ENCODE results near the gene CCDC146. TPM values are rescaled to one million over a fixed set of nuclear protein-coding genes. Genes with fewer than 3 reads are reported as not detected.

Gene CCDC146
- total and polyA plus RNA-seq, 9 donors, result 5.3 to 44.6 (median 14.0) TPM

DNA sequence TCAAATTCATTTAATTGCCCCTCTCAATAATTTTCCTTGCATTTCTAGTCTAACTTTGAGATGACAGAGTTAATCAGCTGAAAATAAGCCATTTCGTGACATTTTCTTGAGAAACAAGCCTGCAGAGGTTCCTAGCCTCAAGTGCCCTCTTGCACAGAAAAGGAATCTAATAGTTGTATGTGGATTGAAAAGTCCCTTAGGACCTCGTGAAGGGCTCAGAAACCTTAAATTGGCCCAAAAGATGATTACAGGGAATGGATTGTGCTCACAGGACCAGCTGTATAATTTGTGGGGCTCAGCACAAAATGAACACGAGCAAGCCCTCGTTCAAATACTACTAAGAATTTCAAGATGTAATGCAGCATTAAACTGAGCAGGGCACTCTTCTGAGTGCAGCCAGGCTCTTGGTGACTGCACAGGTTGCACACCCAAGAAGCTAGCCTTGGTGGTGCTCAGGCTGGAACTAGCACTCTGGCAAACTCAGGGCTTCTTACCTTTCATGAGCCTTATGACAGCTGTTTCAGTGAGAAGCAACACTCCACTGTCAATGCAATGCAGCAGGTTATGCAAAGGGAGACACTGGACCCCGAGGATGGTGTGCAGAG lies 191.6 kb downstream of the CCDC146 start:
- no peaks in the 10 kb centered on the region for H3K27me3 ChIP-seq
- H3K27ac ChIP-seq, result no peak overlapping the region
- H3K4me1 ChIP-seq (ENCODE audit: insufficient read depth), result peaks cover 2% of the 10 kb centered on the region
- intact Hi-C loops (cut with DNase I), result no loop called here
- H3K36me3 ChIP-seq, result no peaks in the 10 kb centered on the region
- H3K4me3 ChIP-seq, result no peak overlapping the region
- 66 to 75% (median 72%) methylated on average over 5 of the region's 5 CpGs for WGBS, 3 donors
- no peak for DNase-seq
- H3K9me3 ChIP-seq, result no peaks in the 10 kb centered on the region
- TF ChIP-seq, protein P1, sequence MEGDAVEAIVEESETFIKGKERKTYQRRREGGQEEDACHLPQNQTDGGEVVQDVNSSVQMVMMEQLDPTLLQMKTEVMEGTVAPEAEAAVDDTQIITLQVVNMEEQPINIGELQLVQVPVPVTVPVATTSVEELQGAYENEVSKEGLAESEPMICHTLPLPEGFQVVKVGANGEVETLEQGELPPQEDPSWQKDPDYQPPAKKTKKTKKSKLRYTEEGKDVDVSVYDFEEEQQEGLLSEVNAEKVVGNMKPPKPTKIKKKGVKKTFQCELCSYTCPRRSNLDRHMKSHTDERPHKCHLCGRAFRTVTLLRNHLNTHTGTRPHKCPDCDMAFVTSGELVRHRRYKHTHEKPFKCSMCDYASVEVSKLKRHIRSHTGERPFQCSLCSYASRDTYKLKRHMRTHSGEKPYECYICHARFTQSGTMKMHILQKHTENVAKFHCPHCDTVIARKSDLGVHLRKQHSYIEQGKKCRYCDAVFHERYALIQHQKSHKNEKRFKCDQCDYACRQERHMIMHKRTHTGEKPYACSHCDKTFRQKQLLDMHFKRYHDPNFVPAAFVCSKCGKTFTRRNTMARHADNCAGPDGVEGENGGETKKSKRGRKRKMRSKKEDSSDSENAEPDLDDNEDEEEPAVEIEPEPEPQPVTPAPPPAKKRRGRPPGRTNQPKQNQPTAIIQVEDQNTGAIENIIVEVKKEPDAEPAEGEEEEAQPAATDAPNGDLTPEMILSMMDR (IDR thresholded peaks at IDR 0.05), result no peak
- TF ChIP-seq EP300 (IDR thresholded peaks at IDR 0.05) (no peak), POLR2A (IDR thresholded peaks at IDR 0.05) (no peak)

DNA sequence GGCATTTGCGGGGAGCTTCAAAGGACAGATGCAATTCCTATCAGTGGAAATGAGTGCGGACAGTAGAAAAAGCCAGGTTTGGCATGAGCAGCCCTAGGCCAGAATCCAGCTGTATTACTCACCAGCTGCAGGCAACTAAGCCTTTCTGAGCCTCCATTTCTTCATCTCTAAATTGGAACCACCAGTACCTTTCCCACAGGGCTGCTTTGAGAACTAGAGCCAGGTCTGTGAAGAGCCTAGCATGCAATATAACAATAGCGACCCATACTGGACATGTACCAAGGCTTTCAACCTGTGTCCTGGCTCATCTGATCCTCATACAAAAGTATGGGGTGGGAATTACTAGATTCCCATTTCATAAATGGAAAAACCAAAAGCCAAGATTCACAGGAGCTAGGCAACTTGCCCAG lies 192.8 kb downstream of the CCDC146 start:
- Histone ChIP-seq H3K36me3 (no peaks in the 10 kb centered on the region), H3K9me3 (no peaks in the 10 kb centered on the region), H3K27me3 (no peaks in the 10 kb centered on the region), H3K27ac (no peak overlapping the region), H3K4me1 (ENCODE audit: insufficient read depth) (peaks cover 2% of the 10 kb centered on the region), H3K4me3 (no peak overlapping the region)
- DNase-seq, result no peak
- TF ChIP-seq POLR2A (IDR thresholded peaks at IDR 0.05) (no peak), EP300 (IDR thresholded peaks at IDR 0.05) (no peak)
- TF ChIP-seq, protein P1 (IDR thresholded peaks at IDR 0.05), result no peak
- 68 to 92% (median 76%) methylated on average over 3 of the region's 3 CpGs for WGBS, 3 donors
- intact Hi-C loops (cut with DNase I), result no loop called here

DNA sequence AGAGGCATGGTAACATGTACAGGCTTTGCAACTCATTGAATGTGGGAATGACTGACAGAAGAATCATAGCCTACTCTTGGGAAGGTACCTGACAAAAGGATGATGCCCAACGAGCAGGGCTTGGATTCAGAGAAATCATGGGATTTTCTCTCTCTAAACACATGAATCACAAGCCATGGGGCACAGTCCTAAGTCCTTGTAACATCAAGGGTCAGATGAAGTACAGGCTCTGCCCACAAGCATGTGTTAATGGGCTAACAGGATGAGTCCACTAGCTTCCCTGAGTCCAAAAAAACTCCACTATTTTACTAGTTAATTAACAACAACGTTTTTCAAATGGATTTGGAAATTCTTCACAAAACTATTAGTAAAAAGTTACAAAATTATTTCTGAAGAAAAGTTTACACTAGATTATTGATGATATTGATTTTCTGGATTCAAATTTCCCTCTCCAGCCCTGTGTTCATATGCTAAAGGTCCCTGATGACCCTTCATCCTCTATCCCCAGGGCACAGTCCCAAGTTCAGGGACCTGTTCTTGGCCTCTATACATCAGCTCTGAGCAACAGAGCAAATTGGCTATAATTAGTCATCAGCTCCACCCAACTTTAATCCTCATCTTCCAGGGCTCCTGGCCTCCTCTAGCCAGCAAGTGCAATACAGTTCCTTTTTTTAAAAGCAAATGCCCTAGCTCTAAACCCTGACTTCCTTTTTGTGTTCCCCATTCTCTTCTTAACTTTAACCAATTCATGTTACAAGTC lies 194.0 kb downstream of the CCDC146 start:
- Histone ChIP-seq H3K27me3 (no peaks in the 10 kb centered on the region), H3K36me3 (no peaks in the 10 kb centered on the region), H3K27ac (no peak overlapping the region), H3K4me3 (no peak overlapping the region), H3K4me1 (ENCODE audit: insufficient read depth) (peaks cover 2% of the 10 kb centered on the region), H3K9me3 (no peaks in the 10 kb centered on the region)
- no peak for DNase-seq
- intact Hi-C loops (cut with DNase I), result no loop called here
- WGBS, 3 donors, result 64 to 69% (median 64%) methylated on average over 2 of the region's 2 CpGs
- TF ChIP-seq EP300 (IDR thresholded peaks at IDR 0.05) (no peak), POLR2A (IDR thresholded peaks at IDR 0.05) (no peak)
- TF ChIP-seq, protein P1 (IDR thresholded peaks at IDR 0.05), result no peak

DNA sequence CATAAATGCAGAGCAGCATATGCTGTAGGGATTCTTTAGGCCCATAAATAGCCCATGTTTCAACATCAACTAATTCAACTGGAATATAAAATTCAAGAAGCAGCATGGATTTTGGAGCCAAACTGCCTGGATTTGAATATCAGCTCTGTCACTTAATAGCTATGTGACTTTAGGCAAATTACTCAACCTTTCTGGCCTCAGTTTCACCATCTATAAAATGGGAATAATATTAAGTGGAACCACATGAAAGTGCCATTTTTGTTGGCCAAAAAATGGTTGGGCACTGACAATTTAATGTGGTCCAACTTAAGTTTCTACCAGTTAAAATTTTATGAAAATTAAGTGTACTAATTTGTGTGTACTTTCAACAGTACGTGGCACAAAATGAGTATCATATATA lies 195.6 kb downstream of the CCDC146 start:
- TF ChIP-seq, protein P1 (IDR thresholded peaks at IDR 0.05), result no peak
- TF ChIP-seq EP300 (IDR thresholded peaks at IDR 0.05) (no peak), POLR2A (IDR thresholded peaks at IDR 0.05) (no peak)

More for the DNA sequence above, 195.6 kb downstream of the CCDC146 start:
- Histone ChIP-seq H3K9me3 (no peaks in the 10 kb centered on the region), H3K36me3 (no peaks in the 10 kb centered on the region), H3K4me3 (no peak overlapping the region), H3K27ac (no peak overlapping the region), H3K4me1 (ENCODE audit: insufficient read depth) (no peaks in the 10 kb centered on the region), H3K27me3 (no peaks in the 10 kb centered on the region)
- no peak for DNase-seq
- WGBS, 3 donors, result 94 to 100% (median 96%) methylated on average over 1 of the region's 1 CpG
- intact Hi-C loops (cut with DNase I), result no loop called here

Data from ovary (tissue), 9 donors.